GM23338 (cell line): ENCODE data around the gene ACSM4. TPM values are rescaled to one million over a fixed set of nuclear protein-coding genes. Genes with fewer than 3 reads are reported as not detected.

Experiments used
- ATAC-seq: fragments of 200-7000 bp; cut with Tn5 transposase; 3 replicates; pipeline ENCODE4 v1.9.1; 2020
- DNase-seq: peaks from one replicate; pipeline ENCODE4 v3.0.0-alpha.2; 2015; ENCODE audit warnings: low spot score
- H2AFZ ChIP-seq: fragments of 200-600 bp; sonication (generic); 2 replicates; pipeline ENCODE4 v1.8.0; 2016; ENCODE audit warnings: antibody characterized with exemption, mild to moderate bottlenecking, moderate library complexity
- H3F3A ChIP-seq: fragments of 200-600 bp; sonication (generic); replicated peaks from 2 replicates; pipeline ENCODE4 v1.8.0; 2017; ENCODE audit warnings: antibody characterized with exemption, mixed run types, low read depth
- H3K27ac ChIP-seq: fragments of 200-600 bp; sonication (generic); 2 replicates; pipeline ENCODE4 v1.6.1; 2016; ENCODE audit warnings: low read depth
- H3K27me3 ChIP-seq: fragments of 200-600 bp; sonication (generic); 2 replicates; pipeline ENCODE4 v1.8.0; 2016; ENCODE audit warnings: mild to moderate bottlenecking, mixed run types, moderate library complexity; ENCODE audit not compliant: insufficient read depth
- H3K36me3 ChIP-seq: fragments of 200-600 bp; sonication (generic); 2 replicates; pipeline ENCODE4 v1.8.0; 2016; ENCODE audit warnings: mild to moderate bottlenecking; ENCODE audit not compliant: insufficient read depth
- H3K4me1 ChIP-seq: fragments of 200-600 bp; sonication (generic); 2 replicates; pipeline ENCODE4 v1.8.0; 2016; ENCODE audit warnings: mild to moderate bottlenecking, moderate library complexity; ENCODE audit not compliant: insufficient read depth
- H3K4me2 ChIP-seq: fragments of 200-600 bp; sonication (generic); 2 replicates; pipeline ENCODE4 v1.7.1; 2017; ENCODE audit warnings: mixed run types
- H3K4me3 ChIP-seq: fragments of 200-600 bp; sonication (generic); 2 replicates; pipeline ENCODE4 v1.6.1; 2016; ENCODE audit warnings: mixed run types
- H3K79me2 ChIP-seq: fragments of 200-600 bp; sonication (generic); replicated peaks from 2 replicates; pipeline ENCODE4 v1.8.0; 2017; ENCODE audit warnings: mild to moderate bottlenecking; ENCODE audit not compliant: insufficient read depth
- H3K9me2 ChIP-seq: fragments of 200-600 bp; sonication (generic); 2 replicates; pipeline ENCODE4 v1.8.0; 2017; ENCODE audit not compliant: insufficient read depth
- H4K20me1 ChIP-seq: fragments of 200-600 bp; sonication (generic); replicated peaks from 2 replicates; pipeline ENCODE4 v1.8.0; 2017; ENCODE audit warnings: mild to moderate bottlenecking; ENCODE audit not compliant: insufficient read depth
- H3K27ac Mint-ChIP-seq: 2 replicates; pipeline ENCODE4 v1.8.0; 2020; ENCODE audit warnings: inconsistent platforms, mild to moderate bottlenecking, moderate library complexity, mixed read lengths
- H3K27me3 Mint-ChIP-seq: 3 replicates; pipeline ENCODE4 v1.8.0; 2022; ENCODE audit warnings: low read depth, mild to moderate bottlenecking, moderate library complexity, mixed read lengths, inconsistent platforms; ENCODE audit not compliant: insufficient read depth, poor library complexity
- H3K36me3 Mint-ChIP-seq: 3 replicates; pipeline ENCODE4 v1.8.0; 2021; ENCODE audit warnings: low read depth, mild to moderate bottlenecking, inconsistent platforms, moderate library complexity, mixed read lengths
- H3K4me1 Mint-ChIP-seq: 3 replicates; pipeline ENCODE4 v1.8.0; 2020; ENCODE audit warnings: mild to moderate bottlenecking, inconsistent platforms, mixed read lengths
- H3K4me3 Mint-ChIP-seq: 3 replicates; pipeline ENCODE4 v1.8.0; 2021; ENCODE audit warnings: moderate library complexity, mild to moderate bottlenecking, inconsistent platforms, mixed read lengths
- H3K9me3 Mint-ChIP-seq: 3 replicates; pipeline ENCODE4 v1.8.0; 2020; ENCODE audit warnings: moderate library complexity, mild to moderate bottlenecking, inconsistent platforms, mixed read lengths
- CREB1 ChIP-seq: fragments of 250-450 bp; sonication (Bioruptor Pico); IDR thresholded peaks from 2 replicates; pipeline ENCODE4 v1.5.0; 2020; ENCODE audit warnings: low read depth, mild to moderate bottlenecking, moderate library complexity
- EZH2 ChIP-seq: fragments of 200-600 bp; sonication (generic); IDR thresholded peaks from one replicate; pipeline ENCODE4 v1.8.0; 2017; ENCODE audit warnings: antibody characterized with exemption, mild to moderate bottlenecking, low read depth; ENCODE audit not compliant: unreplicated experiment
- POLR2AphosphoS5 ChIP-seq: IDR thresholded peaks from 2 replicates; pipeline ENCODE4 v1.6.1; 2016; ENCODE audit warnings: antibody characterized with exemption, low read depth
- polyA plus RNA-seq: library from polyadenylated mRNA; unstranded; fragments of >200 nt; fragmentation: Nextera tagmentation; extraction: Ambion mirVana; gene quantifications from 2 replicates; pipeline ENCODE4 v1.2.1, GENCODE V29; 2016
- total RNA-seq: library from RNA; depleted of rRNA; stranded (reverse); fragments of >200 nt; shearing (Covaris generic); gene quantifications from 2 replicates; pipeline ENCODE4 v1.2.3, GENCODE V29; 2014
- TF ChIP-seq, protein P1 (sequence below): fragments of 250-450 bp; sonication (Bioruptor Pico); IDR thresholded peaks from 2 replicates; pipeline ENCODE4 v1.5.0; 2020; ENCODE audit warnings: mild to moderate bottlenecking, moderate library complexity
- TF ChIP-seq, protein P2 (sequence below), 2 experiments: fragments of 200-600 bp in 1 of 2; sonication (generic) in 1 of 2; conservative IDR thresholded peaks; 2 replicates each; pipeline versions ENCODE4 v1.5.1 to v1.6.1; 2016 to 2017; ENCODE audit warnings: antibody characterized with exemption in 2 of 2, low read depth in 2 of 2, mild to moderate bottlenecking in 2 of 2, moderate library complexity in 1 of 2

Gene ACSM4
- total and polyA plus RNA-seq, 2 experiments from 2014 or later, result not detected

DNA sequence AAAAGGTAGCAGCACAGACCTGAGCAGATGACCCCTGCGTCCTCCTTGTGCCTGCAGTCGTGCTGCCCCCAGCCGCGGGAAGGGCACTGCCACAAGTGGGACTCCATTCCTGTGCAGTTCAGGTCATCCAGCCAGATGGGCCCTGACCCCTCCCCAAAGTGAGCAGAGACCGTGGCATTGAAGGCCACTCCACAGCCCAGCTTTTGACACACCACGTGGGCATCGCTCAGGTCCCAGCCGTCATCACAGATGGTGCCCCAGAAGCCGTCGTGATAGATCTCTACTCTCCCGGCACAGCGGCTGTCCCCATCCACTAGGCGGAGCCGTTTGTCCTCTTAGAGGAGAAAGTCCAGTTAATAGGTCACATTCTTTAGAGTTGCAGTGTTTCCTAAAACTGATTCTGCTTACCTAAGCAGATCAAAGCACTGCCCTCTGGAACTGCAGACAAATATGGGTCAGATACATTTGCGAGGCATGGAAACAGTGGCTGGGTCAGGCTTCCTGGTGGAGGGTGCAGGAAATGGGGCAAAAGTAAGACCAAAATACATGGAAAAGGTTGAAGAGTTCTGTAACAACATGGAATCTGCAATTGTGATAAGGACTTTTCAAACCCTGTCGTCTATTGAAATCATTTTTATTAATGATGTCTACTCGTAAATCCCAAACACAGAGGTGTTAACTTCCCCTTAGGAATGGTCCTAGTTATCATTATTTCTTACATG, 70.7 kb downstream of the ACSM4 start:
- no peak overlapping the region for H3K27ac Mint-ChIP-seq

More for the DNA sequence above, 70.7 kb downstream of the ACSM4 start:
- H3K36me3 ChIP-seq, result no peaks in the 10 kb centered on the region
- no peaks in the 10 kb centered on the region for H3K79me2 ChIP-seq
- Mint-ChIP-seq H3K36me3 (no peaks in the 10 kb centered on the region), H3K27me3 (peaks cover 2% of the 10 kb centered on the region), H3K9me3 (peaks cover 4% of the 10 kb centered on the region; the same call in 2 of the 3 replicates), H3K4me3 (no peak overlapping the region), H3K4me1 (peaks cover 2% of the 10 kb centered on the region; the same call in 1 of the 3 replicates)
- H3K9me2 ChIP-seq, result no peaks in the 10 kb centered on the region
- TF ChIP-seq POLR2AphosphoS5 (no peak), EZH2 (no peak), CREB1 (CRISPR knock-in tag) (0 out of 2 replicates have a peak, but pooled peaks have one; percentile 2)
- TF ChIP-seq, protein P1, sequence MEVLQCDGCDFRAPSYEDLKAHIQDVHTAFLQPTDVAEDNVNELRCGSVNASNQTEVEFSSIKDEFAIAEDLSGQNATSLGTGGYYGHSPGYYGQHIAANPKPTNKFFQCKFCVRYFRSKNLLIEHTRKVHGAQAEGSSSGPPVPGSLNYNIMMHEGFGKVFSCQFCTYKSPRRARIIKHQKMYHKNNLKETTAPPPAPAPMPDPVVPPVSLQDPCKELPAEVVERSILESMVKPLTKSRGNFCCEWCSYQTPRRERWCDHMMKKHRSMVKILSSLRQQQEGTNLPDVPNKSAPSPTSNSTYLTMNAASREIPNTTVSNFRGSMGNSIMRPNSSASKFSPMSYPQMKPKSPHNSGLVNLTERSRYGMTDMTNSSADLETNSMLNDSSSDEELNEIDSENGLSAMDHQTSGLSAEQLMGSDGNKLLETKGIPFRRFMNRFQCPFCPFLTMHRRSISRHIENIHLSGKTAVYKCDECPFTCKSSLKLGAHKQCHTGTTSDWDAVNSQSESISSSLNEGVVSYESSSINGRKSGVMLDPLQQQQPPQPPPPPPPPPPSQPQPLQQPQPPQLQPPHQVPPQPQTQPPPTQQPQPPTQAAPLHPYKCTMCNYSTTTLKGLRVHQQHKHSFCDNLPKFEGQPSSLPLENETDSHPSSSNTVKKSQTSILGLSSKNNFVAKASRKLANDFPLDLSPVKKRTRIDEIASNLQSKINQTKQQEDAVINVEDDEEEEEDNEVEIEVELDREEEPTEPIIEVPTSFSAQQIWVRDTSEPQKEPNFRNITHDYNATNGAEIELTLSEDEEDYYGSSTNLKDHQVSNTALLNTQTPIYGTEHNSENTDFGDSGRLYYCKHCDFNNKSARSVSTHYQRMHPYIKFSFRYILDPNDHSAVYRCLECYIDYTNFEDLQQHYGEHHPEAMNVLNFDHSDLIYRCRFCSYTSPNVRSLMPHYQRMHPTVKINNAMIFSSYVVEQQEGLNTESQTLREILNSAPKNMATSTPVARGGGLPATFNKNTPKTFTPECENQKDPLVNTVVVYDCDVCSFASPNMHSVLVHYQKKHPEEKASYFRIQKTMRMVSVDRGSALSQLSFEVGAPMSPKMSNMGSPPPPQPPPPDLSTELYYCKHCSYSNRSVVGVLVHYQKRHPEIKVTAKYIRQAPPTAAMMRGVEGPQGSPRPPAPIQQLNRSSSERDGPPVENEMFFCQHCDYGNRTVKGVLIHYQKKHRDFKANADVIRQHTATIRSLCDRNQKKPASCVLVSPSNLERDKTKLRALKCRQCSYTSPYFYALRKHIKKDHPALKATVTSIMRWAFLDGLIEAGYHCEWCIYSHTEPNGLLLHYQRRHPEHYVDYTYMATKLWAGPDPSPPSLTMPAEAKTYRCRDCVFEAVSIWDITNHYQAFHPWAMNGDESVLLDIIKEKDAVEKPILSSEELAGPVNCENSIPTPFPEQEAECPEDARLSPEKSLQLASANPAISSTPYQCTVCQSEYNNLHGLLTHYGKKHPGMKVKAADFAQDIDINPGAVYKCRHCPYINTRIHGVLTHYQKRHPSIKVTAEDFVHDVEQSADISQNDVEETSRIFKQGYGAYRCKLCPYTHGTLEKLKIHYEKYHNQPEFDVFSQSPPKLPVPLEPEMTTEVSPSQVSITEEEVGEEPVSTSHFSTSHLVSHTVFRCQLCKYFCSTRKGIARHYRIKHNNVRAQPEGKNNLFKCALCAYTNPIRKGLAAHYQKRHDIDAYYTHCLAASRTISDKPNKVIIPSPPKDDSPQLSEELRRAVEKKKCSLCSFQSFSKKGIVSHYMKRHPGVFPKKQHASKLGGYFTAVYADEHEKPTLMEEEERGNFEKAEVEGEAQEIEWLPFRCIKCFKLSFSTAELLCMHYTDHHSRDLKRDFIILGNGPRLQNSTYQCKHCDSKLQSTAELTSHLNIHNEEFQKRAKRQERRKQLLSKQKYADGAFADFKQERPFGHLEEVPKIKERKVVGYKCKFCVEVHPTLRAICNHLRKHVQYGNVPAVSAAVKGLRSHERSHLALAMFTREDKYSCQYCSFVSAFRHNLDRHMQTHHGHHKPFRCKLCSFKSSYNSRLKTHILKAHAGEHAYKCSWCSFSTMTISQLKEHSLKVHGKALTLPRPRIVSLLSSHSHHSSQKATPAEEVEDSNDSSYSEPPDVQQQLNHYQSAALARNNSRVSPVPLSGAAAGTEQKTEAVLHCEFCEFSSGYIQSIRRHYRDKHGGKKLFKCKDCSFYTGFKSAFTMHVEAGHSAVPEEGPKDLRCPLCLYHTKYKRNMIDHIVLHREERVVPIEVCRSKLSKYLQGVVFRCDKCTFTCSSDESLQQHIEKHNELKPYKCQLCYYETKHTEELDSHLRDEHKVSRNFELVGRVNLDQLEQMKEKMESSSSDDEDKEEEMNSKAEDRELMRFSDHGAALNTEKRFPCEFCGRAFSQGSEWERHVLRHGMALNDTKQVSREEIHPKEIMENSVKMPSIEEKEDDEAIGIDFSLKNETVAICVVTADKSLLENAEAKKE, result peak; percentile 50; the same call in 1 of the 2 replicates
- TF ChIP-seq, protein P2, sequence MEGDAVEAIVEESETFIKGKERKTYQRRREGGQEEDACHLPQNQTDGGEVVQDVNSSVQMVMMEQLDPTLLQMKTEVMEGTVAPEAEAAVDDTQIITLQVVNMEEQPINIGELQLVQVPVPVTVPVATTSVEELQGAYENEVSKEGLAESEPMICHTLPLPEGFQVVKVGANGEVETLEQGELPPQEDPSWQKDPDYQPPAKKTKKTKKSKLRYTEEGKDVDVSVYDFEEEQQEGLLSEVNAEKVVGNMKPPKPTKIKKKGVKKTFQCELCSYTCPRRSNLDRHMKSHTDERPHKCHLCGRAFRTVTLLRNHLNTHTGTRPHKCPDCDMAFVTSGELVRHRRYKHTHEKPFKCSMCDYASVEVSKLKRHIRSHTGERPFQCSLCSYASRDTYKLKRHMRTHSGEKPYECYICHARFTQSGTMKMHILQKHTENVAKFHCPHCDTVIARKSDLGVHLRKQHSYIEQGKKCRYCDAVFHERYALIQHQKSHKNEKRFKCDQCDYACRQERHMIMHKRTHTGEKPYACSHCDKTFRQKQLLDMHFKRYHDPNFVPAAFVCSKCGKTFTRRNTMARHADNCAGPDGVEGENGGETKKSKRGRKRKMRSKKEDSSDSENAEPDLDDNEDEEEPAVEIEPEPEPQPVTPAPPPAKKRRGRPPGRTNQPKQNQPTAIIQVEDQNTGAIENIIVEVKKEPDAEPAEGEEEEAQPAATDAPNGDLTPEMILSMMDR (conservative IDR thresholded peaks at IDR 0.05; ENCODE audit: low read depth in 2 of 2), result peak; percentile 85 to 91
- no peaks in the 10 kb centered on the region for H4K20me1 ChIP-seq
- H2AFZ ChIP-seq, result 0 out of 2 replicates have a peak overlapping the region, but pooled peaks have one; percentile 79
- DNase-seq (peak; percentile 91), ATAC-seq (peak; percentile 100)
- H3K4me2 ChIP-seq, result no peak overlapping the region
- no peaks in the 10 kb centered on the region for H3K4me1 ChIP-seq
- H3K27me3 ChIP-seq, result no peaks in the 10 kb centered on the region
- no peak overlapping the region for H3K4me3 ChIP-seq
- H3K27ac ChIP-seq, result no peak overlapping the region
- H3F3A ChIP-seq, result no peaks in the 10 kb centered on the region
